Pancreas (tissue), 10 donors: Measurements from ENCODE around the gene SMIM21. TPM values are rescaled to one million over a fixed set of nuclear protein-coding genes. Genes with fewer than 3 reads are reported as not detected.

Experiments used
- ATAC-seq, 4 donors: fragments of 200-7000 bp; cut with Tn5 transposase; one replicate each; pipeline versions ENCODE4 v1.8.0 to v1.9.1; 2020; ENCODE audit warnings: mild to moderate bottlenecking in 4 of 4, moderate library complexity in 4 of 4
- DNase-seq, 6 donors: peaks; one replicate each; pipeline ENCODE4 v3.0.0-alpha.2; 2020
- FAIRE-seq: peaks from 2 replicates; lab custom pipeline; 2012; peaks lifted over from hg19 to GRCh38; lab: Jason Lieb, UNC
- H3K27ac ChIP-seq, 4 donors: fragments of 200-600 bp; sonication (generic); 1 replicate in 3 of 4; 2 replicates in 1 of 4; pipeline versions ENCODE4 v1.5.0 to v1.8.0; 2020
- H3K27me3 ChIP-seq, 4 donors: fragments of 200-600 bp; one replicate each; pipeline ENCODE4 v1.8.0; 2021
- H3K36me3 ChIP-seq, 3 donors: fragments of 200-600 bp; sonication (generic) in 1 of 3; one replicate each; pipeline versions ENCODE4 v1.5.0 to v1.8.0; 2020 to 2021
- H3K4me1 ChIP-seq, 3 donors: fragments of 200-600 bp; one replicate each; pipeline ENCODE4 v1.8.0; 2021
- H3K4me3 ChIP-seq, 4 donors: fragments of 200-600 bp; sonication (generic) in 2 of 4; one replicate each; pipeline versions ENCODE4 v1.5.0 to v1.8.0; 2020 to 2021
- H3K9me3 ChIP-seq, 4 donors: fragments of 200-600 bp; one replicate each; pipeline ENCODE4 v1.8.0; 2021
- WGBS, 2 donors: extraction: QIAGEN DNeasy Blood & Tissue Kit; methylation state at CpG; one replicate each; pipeline ENCODE4 v1.1.7; 2013; 5-methylcytosine and 5-hydroxymethylcytosine counted together
- intact Hi-C, 3 donors: fragments of 100-400 bp; cut with DNase I; formaldehyde crosslinking; loops; one replicate each; pipeline versions ENCODE4 v1.11.1 to v1.14.2; 2022
- polyA plus RNA-seq, 2 donors: library from polyadenylated mRNA; stranded (reverse); fragments of 200-250 nt; gene quantifications; one replicate each; pipeline ENCODE4 v1.2.3, GENCODE V29; 2013
- total RNA-seq, 6 donors: library from RNA; stranded (reverse); fragmentation: NEBNext Ultra II Directional in 4 of 6; extraction: Animal tissue kit (Norgen Biotek cat#: 25700) in 4 of 6; gene quantifications; one replicate each; pipeline versions ENCODE4 v1.2.1 to v1.2.4, GENCODE V29; 2021 to 2023
- TF ChIP-seq, protein P1 (sequence below), 4 donors: fragments of 200-600 bp; sonication (generic) in 3 of 4; IDR thresholded peaks; one replicate each; pipeline versions ENCODE4 v1.5.0 to v1.8.0; 2021; ENCODE audit warnings: antibody characterized with exemption in 4 of 4
- donor health status: healthy with polysubstance abuse.
- donor health status: DM: no; HTN: no; CAD: no; lungs with moderate emphysema.
- donor health status: DM: no; HTN: no; CAD: no.
- donor health status: control.
- donor health status: control.
- donor health status: Bipolar disorder and iron deficiency.
- donor health status: DM: yes; HTN: yes; CAD: no.
- donor health status: DM: no; HTN: no; CAD: no.
- donor health status: DM: no; HTN: no; CAD: no.
- donor health status: DM: yes; HTN: yes; CAD: no.

The SMIM21 gene
- total and polyA plus RNA-seq, 8 donors = 0.02 TPM; not detected in 7

DNA sequence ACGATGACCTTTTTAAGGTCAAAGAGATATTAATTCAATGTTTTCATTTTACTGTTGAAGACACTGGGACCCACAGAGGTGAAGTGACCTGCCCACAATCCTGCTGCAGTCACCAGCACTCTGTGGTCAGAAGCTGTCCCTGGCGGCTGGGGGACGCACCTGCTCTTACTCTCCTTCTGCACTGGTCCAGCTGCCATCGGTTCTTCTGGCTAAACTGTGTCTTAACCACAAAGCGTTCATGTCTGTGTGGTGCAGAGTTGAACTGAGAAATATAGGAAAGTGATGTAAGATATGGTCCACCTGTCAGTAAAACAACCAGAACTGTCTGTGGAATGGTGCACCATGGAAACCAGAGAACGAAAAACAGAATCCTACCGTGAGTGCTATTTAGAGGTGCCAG lies 44.9 kb upstream of the SMIM21 start:
- no peak for ATAC-seq
- no peak overlapping the region for H3K27ac ChIP-seq
- H3K4me3 ChIP-seq = no peak overlapping the region
- no peaks in the 10 kb centered on the region for H3K36me3 ChIP-seq
- intact Hi-C loops = no loop called here
- TF ChIP-seq, protein P1, sequence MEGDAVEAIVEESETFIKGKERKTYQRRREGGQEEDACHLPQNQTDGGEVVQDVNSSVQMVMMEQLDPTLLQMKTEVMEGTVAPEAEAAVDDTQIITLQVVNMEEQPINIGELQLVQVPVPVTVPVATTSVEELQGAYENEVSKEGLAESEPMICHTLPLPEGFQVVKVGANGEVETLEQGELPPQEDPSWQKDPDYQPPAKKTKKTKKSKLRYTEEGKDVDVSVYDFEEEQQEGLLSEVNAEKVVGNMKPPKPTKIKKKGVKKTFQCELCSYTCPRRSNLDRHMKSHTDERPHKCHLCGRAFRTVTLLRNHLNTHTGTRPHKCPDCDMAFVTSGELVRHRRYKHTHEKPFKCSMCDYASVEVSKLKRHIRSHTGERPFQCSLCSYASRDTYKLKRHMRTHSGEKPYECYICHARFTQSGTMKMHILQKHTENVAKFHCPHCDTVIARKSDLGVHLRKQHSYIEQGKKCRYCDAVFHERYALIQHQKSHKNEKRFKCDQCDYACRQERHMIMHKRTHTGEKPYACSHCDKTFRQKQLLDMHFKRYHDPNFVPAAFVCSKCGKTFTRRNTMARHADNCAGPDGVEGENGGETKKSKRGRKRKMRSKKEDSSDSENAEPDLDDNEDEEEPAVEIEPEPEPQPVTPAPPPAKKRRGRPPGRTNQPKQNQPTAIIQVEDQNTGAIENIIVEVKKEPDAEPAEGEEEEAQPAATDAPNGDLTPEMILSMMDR (IDR thresholded peaks at IDR 0.05) = no peak
- no peaks in the 10 kb centered on the region for H3K27me3 ChIP-seq
- DNase-seq = no peak
- 76 to 87% methylated on average over 7 of the region's 7 CpGs for WGBS, 2 donors
- H3K9me3 ChIP-seq = no peaks in the 10 kb centered on the region
- no peak for FAIRE-seq
- no peaks in the 10 kb centered on the region for H3K4me1 ChIP-seq

DNA sequence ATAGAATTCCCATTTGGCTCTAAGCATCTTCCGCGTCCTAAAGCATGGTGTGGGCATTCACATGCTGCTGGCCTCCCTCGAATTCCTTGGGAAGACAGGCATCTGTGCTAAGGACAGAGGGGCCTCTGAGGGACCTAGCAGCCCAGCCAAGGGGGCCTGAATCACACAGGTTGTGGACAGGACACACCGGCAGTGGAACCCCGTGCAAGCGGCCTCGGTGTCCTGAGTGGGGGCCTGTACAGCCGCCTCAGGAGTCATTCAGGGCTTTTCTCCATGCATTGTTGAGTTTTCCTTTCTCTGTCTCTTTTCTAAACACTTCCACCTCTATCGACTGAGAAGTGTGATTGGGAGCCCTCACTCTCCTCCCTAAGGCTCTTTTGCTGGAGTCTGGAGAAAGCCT lies 44.3 kb upstream of the SMIM21 start:
- no peak for ATAC-seq
- WGBS, 2 donors = 71 to 83% methylated on average over 9 of the region's 9 CpGs
- Histone ChIP-seq H3K4me1 (no peaks in the 10 kb centered on the region), H3K4me3 (no peak overlapping the region), H3K9me3 (no peaks in the 10 kb centered on the region), H3K27me3 (no peaks in the 10 kb centered on the region), H3K27ac (no peak overlapping the region), H3K36me3 (no peaks in the 10 kb centered on the region)
- no peak for FAIRE-seq
- DNase-seq = no peak
- intact Hi-C loops = no loop called here
- TF ChIP-seq, protein P1 (IDR thresholded peaks at IDR 0.05) = no peak

DNA sequence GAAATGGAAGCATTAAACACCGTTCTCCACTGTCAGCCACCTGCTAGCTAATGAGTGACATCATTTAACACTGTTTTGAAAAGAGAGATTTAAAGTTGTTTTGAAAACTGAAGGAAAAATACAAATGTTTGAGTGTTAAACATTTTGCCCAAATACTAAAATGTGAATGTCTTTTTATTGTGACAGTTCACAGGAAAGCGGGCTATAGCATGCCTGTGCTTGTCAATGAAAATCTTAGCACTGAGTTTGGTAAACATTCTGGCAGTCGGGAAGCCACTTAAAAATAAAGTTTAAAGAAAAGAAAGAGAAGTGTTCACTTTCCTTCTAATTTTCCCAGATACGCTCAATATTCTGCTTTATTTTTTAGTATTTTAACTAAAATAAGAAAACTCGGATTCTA lies 40.3 kb upstream of the SMIM21 start:
- intact Hi-C loops = no loop called here
- TF ChIP-seq, protein P1 (IDR thresholded peaks at IDR 0.05) = no peak
- H3K27ac ChIP-seq = no peak overlapping the region
- DNase-seq = no peak
- no peak for FAIRE-seq
- no peaks in the 10 kb centered on the region for H3K4me1 ChIP-seq
- no peaks in the 10 kb centered on the region for H3K9me3 ChIP-seq
- H3K27me3 ChIP-seq = no peaks in the 10 kb centered on the region
- WGBS, 2 donors = 72 to 76% methylated on average over 5 of the region's 5 CpGs
- ATAC-seq = no peak
- no peak overlapping the region for H3K4me3 ChIP-seq
- no peaks in the 10 kb centered on the region for H3K36me3 ChIP-seq

DNA sequence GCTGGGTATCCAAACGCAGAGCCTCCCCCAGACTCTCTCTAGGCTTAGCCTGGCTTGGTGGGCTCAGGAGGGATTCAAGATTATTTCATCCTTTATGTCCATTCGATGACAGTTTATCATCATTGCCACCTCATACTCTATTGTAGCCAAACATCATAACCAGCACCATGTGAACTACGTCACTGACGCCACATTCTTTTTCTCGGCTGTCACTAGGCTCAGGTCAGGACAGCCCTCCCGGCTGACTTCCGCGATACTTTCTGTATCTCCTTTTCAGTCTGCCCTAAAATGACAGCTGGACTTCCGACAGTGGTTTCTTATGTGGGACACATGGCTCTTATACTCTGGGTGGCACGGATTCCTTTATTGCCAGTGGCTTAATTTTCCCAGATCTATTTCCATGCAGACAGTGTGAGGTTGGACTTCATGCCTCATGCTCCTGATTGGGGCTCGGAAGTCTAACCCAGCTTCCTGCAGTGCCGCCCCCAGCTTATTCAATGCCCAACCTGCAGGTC lies 39.8 kb upstream of the SMIM21 start:
- intact Hi-C loops = no loop called here
- no peak overlapping the region for H3K4me3 ChIP-seq
- no peaks in the 10 kb centered on the region for H3K27me3 ChIP-seq
- 82 to 89% methylated on average over 12 of the region's 12 CpGs for WGBS, 2 donors
- TF ChIP-seq, protein P1 (IDR thresholded peaks at IDR 0.05) = no peak
- DNase-seq (no peak), ATAC-seq (no peak), FAIRE-seq (no peak)
- no peaks in the 10 kb centered on the region for H3K4me1 ChIP-seq
- H3K27ac ChIP-seq = no peak overlapping the region
- no peaks in the 10 kb centered on the region for H3K9me3 ChIP-seq
- H3K36me3 ChIP-seq = no peaks in the 10 kb centered on the region

DNA sequence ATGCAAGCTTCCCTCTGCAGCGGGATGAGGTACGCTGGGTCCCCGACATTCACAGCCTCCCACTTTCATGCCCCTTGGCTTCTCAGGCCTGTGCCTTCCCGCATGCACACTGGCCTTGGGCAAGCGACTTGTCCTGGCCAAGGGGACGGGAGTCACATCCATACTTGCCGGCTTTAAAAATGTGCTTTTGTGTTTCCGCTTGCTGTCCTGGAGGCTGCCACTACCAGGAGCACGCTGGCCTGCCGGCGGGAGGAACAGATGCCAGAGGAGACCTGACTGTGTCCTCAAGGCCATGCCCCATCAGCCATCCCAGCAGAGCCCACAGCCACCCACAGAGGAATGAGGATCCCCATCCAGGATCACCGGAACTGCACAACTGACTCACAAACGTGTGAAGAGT lies 36.9 kb upstream of the SMIM21 start:
- WGBS, 2 donors = 83 to 89% methylated on average over 13 of the region's 13 CpGs
- ATAC-seq = no peak
- no peak overlapping the region for H3K4me3 ChIP-seq
- no peaks in the 10 kb centered on the region for H3K36me3 ChIP-seq
- DNase-seq = no peak
- TF ChIP-seq, protein P1 (IDR thresholded peaks at IDR 0.05) = no peak
- no peaks in the 10 kb centered on the region for H3K9me3 ChIP-seq
- intact Hi-C loops = no loop called here
- H3K27ac ChIP-seq = no peak overlapping the region
- no peak for FAIRE-seq
- no peaks in the 10 kb centered on the region for H3K4me1 ChIP-seq
- no peaks in the 10 kb centered on the region for H3K27me3 ChIP-seq
